ENCODE measurements around the gene STK31.
A peak's percentile ranks its signal among the peaks of the same experiment; 100 is the strongest.

STK31 gene

GRCh38 chr7:23742051-23742450, 32.0 kb downstream of the STK31 start:
- Histone ChIP-seq H3K14ac (ENCODE audit: low read length in 2 of 2) (peak overlapping the region in 1 of 2 experiments; percentile 30), H3K4me1 (ENCODE audit: control insufficient read depth, insufficient read depth, low read depth, low read length) (no peaks in the 10 kb centered on the region), H2AK5ac (ENCODE audit: low read length, severe bottlenecking) (no peak overlapping the region), H3K9ac (ENCODE audit: low read length) (no peak overlapping the region), H2BK15ac (ENCODE audit: low read depth, poor library complexity, severe bottlenecking) (no peak overlapping the region), H4K8ac (ENCODE audit: low read length) (no peak overlapping the region), H3K27ac (ENCODE audit: low read length, poor library complexity, severe bottlenecking) (no peak overlapping the region), H3K4me2 (ENCODE audit: low read length, poor library complexity, severe bottlenecking) (no peak overlapping the region), H2BK120ac (ENCODE audit: low read depth, low read length) (no peak overlapping the region), H2AFZ (ENCODE audit: low read depth, low read length) (no peak overlapping the region), H2BK12ac (ENCODE audit: low read length in 2 of 2) (peak overlapping the region in 1 of 2 experiments; percentile 29), H3K4ac (ENCODE audit: low read depth in 1 of 2, low read length in 2 of 2) (no peak overlapping the region), H3K4me3 (ENCODE audit: insufficient read depth in 1 of 2, low read depth in 1 of 2, low read length in 2 of 2) (no peak overlapping the region), H2BK5ac (ENCODE audit: low read depth, low read length, poor library complexity, severe bottlenecking) (no peak overlapping the region), H4K91ac (ENCODE audit: low read length) (no peak overlapping the region), H3K36me3 (ENCODE audit: control insufficient read depth in 1 of 2, insufficient read depth in 2 of 2, low read depth in 1 of 2, low read length in 2 of 2) (no peaks in the 10 kb centered on the region), H3K9me3 (ENCODE audit: control insufficient read depth, low read length) (peaks cover 19% of the 10 kb centered on the region), H3K79me1 (replicated peaks; ENCODE audit: low read length, poor library complexity, severe bottlenecking) (no peaks in the 10 kb centered on the region), H3K27me3 (ENCODE audit: control insufficient read depth in 1 of 2, insufficient read depth in 1 of 2, low read length in 2 of 2) (no peaks in the 10 kb centered on the region), H3K23ac (ENCODE audit: low read length in 2 of 2) (no peak overlapping the region), H3K18ac (ENCODE audit: low read depth in 1 of 2, low read length in 2 of 2) (no peak overlapping the region)
- peak; percentile 8 for DNase-seq

GRCh38 chr7:23743226-23743625, 33.2 kb downstream of the STK31 start:
- Histone ChIP-seq H2BK120ac (ENCODE audit: low read depth, low read length) (no peak overlapping the region), H3K27me3 (ENCODE audit: control insufficient read depth in 1 of 2, insufficient read depth in 1 of 2, low read length in 2 of 2) (no peaks in the 10 kb centered on the region), H3K18ac (ENCODE audit: low read depth in 1 of 2, low read length in 2 of 2) (no peak overlapping the region), H4K8ac (ENCODE audit: low read length) (no peak overlapping the region), H3K4me2 (ENCODE audit: low read length, poor library complexity, severe bottlenecking) (no peak overlapping the region), H2BK5ac (ENCODE audit: low read depth, low read length, poor library complexity, severe bottlenecking) (no peak overlapping the region), H3K27ac (ENCODE audit: low read length, poor library complexity, severe bottlenecking) (no peak overlapping the region), H3K9me3 (ENCODE audit: control insufficient read depth, low read length) (peaks cover 19% of the 10 kb centered on the region), H3K36me3 (ENCODE audit: control insufficient read depth in 1 of 2, insufficient read depth in 2 of 2, low read depth in 1 of 2, low read length in 2 of 2) (no peaks in the 10 kb centered on the region), H3K4me3 (ENCODE audit: insufficient read depth in 1 of 2, low read depth in 1 of 2, low read length in 2 of 2) (no peak overlapping the region), H2AK5ac (ENCODE audit: low read length, severe bottlenecking) (no peak overlapping the region), H2AFZ (ENCODE audit: low read depth, low read length) (no peak overlapping the region), H4K91ac (ENCODE audit: low read length) (no peak overlapping the region), H3K79me1 (replicated peaks; ENCODE audit: low read length, poor library complexity, severe bottlenecking) (no peaks in the 10 kb centered on the region), H3K14ac (ENCODE audit: low read length in 2 of 2) (no peak overlapping the region), H3K4ac (ENCODE audit: low read depth in 1 of 2, low read length in 2 of 2) (no peak overlapping the region), H2BK12ac (ENCODE audit: low read length in 2 of 2) (no peak overlapping the region), H3K9ac (ENCODE audit: low read length) (no peak overlapping the region), H3K23ac (ENCODE audit: low read length in 2 of 2) (no peak overlapping the region), H3K4me1 (ENCODE audit: control insufficient read depth, insufficient read depth, low read depth, low read length) (no peaks in the 10 kb centered on the region), H2BK15ac (ENCODE audit: low read depth, poor library complexity, severe bottlenecking) (no peak overlapping the region)
- 98% methylated on average over 4 of the region's 4 CpGs for WGBS
- no peak for DNase-seq

GRCh38 chr7:23746629-23747028, 36.6 kb downstream of the STK31 start:
- no peak overlapping the region for H3K9ac ChIP-seq (ENCODE audit: low read length)
- H3K23ac ChIP-seq (ENCODE audit: low read length in 2 of 2), result no peak overlapping the region
- H4K91ac ChIP-seq (ENCODE audit: low read length), result no peak overlapping the region
- WGBS, result 100% methylated on average over 1 of the region's 1 CpG
- no peak overlapping the region for H3K14ac ChIP-seq (ENCODE audit: low read length in 2 of 2)
- DNase-seq, result no peak
- H3K27me3 ChIP-seq (ENCODE audit: control insufficient read depth in 1 of 2, insufficient read depth in 1 of 2, low read length in 2 of 2), result no peaks in the 10 kb centered on the region
- no peak overlapping the region for H3K4ac ChIP-seq (ENCODE audit: low read depth in 1 of 2, low read length in 2 of 2)
- H3K4me1 ChIP-seq (ENCODE audit: control insufficient read depth, insufficient read depth, low read depth, low read length), result no peaks in the 10 kb centered on the region
- H3K4me2 ChIP-seq (ENCODE audit: low read length, poor library complexity, severe bottlenecking), result no peak overlapping the region
- H3K27ac ChIP-seq (ENCODE audit: low read length, poor library complexity, severe bottlenecking), result no peak overlapping the region
- H3K9me3 ChIP-seq (ENCODE audit: control insufficient read depth, low read length), result peaks cover 19% of the 10 kb centered on the region
- H2BK12ac ChIP-seq (ENCODE audit: low read length in 2 of 2), result no peak overlapping the region
- no peak overlapping the region for H2AFZ ChIP-seq (ENCODE audit: low read depth, low read length)
- no peaks in the 10 kb centered on the region for H3K36me3 ChIP-seq (ENCODE audit: control insufficient read depth in 1 of 2, insufficient read depth in 2 of 2, low read depth in 1 of 2, low read length in 2 of 2)
- H3K4me3 ChIP-seq (ENCODE audit: insufficient read depth in 1 of 2, low read depth in 1 of 2, low read length in 2 of 2), result no peak overlapping the region
- H4K8ac ChIP-seq (ENCODE audit: low read length), result no peak overlapping the region
- H3K18ac ChIP-seq (ENCODE audit: low read depth in 1 of 2, low read length in 2 of 2), result no peak overlapping the region
- H2BK5ac ChIP-seq (ENCODE audit: low read depth, low read length, poor library complexity, severe bottlenecking), result no peak overlapping the region
- H3K79me1 ChIP-seq (replicated peaks; ENCODE audit: low read length, poor library complexity, severe bottlenecking), result no peaks in the 10 kb centered on the region
- H2BK15ac ChIP-seq (ENCODE audit: low read depth, poor library complexity, severe bottlenecking), result no peak overlapping the region
- no peak overlapping the region for H2BK120ac ChIP-seq (ENCODE audit: low read depth, low read length)
- H2AK5ac ChIP-seq (ENCODE audit: low read length, severe bottlenecking), result no peak overlapping the region

- H3K9ac ChIP-seq (ENCODE audit: low read length), result no peak overlapping the region
- no peak overlapping the region for H3K4me3 ChIP-seq (ENCODE audit: insufficient read depth in 1 of 2, low read depth in 1 of 2, low read length in 2 of 2)
- no peaks in the 10 kb centered on the region for H3K36me3 ChIP-seq (ENCODE audit: control insufficient read depth in 1 of 2, insufficient read depth in 2 of 2, low read depth in 1 of 2, low read length in 2 of 2)
- H3K9me3 ChIP-seq (ENCODE audit: control insufficient read depth, low read length), result no peaks in the 10 kb centered on the region
- no peak overlapping the region for H2BK12ac ChIP-seq (ENCODE audit: low read length in 2 of 2)
- H3K18ac ChIP-seq (ENCODE audit: low read depth in 1 of 2, low read length in 2 of 2), result no peak overlapping the region
- no peak overlapping the region for H3K4ac ChIP-seq (ENCODE audit: low read depth in 1 of 2, low read length in 2 of 2)
- no peak overlapping the region for H3K23ac ChIP-seq (ENCODE audit: low read length in 2 of 2)
- no peak overlapping the region for H2BK15ac ChIP-seq (ENCODE audit: low read depth, poor library complexity, severe bottlenecking)
- no peaks in the 10 kb centered on the region for H3K79me1 ChIP-seq (replicated peaks; ENCODE audit: low read length, poor library complexity, severe bottlenecking)
- no peak overlapping the region for H2BK120ac ChIP-seq (ENCODE audit: low read depth, low read length)
- H3K4me1 ChIP-seq (ENCODE audit: control insufficient read depth, insufficient read depth, low read depth, low read length), result peaks cover 4% of the 10 kb centered on the region
- H3K27me3 ChIP-seq (ENCODE audit: control insufficient read depth in 1 of 2, insufficient read depth in 1 of 2, low read length in 2 of 2), result no peaks in the 10 kb centered on the region
- no peak overlapping the region for H3K27ac ChIP-seq (ENCODE audit: low read length, poor library complexity, severe bottlenecking)
- 86% methylated on average over 1 of the region's 1 CpG for WGBS
- no peak overlapping the region for H2AK5ac ChIP-seq (ENCODE audit: low read length, severe bottlenecking)
- no peak overlapping the region for H3K4me2 ChIP-seq (ENCODE audit: low read length, poor library complexity, severe bottlenecking)
- no peak overlapping the region for H4K8ac ChIP-seq (ENCODE audit: low read length)
- no peak overlapping the region for H2BK5ac ChIP-seq (ENCODE audit: low read depth, low read length, poor library complexity, severe bottlenecking)
- no peak overlapping the region for H3K14ac ChIP-seq (ENCODE audit: low read length in 2 of 2)
- no peak for DNase-seq
- H4K91ac ChIP-seq (ENCODE audit: low read length), result no peak overlapping the region
- no peak overlapping the region for H2AFZ ChIP-seq (ENCODE audit: low read depth, low read length)
Measured at GRCh38 chr7:23751852-23752251, 41.8 kb downstream of the STK31 start.
